Measurements from ENCODE around the gene C2orf42.

C2orf42 gene

DNA sequence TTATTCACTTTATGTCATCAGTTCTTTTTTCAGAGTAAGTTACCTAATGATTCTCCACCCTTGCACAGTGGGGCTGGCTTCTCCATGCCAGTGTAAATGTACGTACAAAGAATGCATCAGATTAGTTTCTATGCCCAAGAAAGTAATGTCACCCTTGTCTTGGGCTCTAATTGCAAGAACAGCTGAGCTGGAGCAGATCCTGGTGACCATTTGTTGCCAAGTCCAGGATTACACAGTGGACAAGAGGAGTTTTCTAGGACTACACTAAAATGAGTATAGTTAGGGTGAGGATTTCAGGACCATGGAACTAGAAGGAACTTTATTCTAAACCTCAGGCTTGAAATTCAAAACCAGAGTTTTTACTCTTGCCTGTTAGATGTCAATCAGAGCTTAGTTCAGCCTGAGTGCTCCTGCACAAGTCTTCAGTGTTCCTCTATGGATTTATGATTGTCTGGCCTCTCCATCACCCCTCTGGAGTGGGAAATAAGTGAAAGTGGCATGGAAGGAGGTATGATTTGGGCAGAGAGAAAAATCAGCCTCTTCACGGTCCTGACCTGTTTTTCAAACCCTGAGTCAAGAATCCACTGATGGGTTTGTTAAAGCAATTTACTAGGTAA, 73.8 kb downstream of the C2orf42 start:
- TF ChIP-seq, protein P1, sequence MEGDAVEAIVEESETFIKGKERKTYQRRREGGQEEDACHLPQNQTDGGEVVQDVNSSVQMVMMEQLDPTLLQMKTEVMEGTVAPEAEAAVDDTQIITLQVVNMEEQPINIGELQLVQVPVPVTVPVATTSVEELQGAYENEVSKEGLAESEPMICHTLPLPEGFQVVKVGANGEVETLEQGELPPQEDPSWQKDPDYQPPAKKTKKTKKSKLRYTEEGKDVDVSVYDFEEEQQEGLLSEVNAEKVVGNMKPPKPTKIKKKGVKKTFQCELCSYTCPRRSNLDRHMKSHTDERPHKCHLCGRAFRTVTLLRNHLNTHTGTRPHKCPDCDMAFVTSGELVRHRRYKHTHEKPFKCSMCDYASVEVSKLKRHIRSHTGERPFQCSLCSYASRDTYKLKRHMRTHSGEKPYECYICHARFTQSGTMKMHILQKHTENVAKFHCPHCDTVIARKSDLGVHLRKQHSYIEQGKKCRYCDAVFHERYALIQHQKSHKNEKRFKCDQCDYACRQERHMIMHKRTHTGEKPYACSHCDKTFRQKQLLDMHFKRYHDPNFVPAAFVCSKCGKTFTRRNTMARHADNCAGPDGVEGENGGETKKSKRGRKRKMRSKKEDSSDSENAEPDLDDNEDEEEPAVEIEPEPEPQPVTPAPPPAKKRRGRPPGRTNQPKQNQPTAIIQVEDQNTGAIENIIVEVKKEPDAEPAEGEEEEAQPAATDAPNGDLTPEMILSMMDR (IDR thresholded peaks at IDR 0.05), result no peak

DNA sequence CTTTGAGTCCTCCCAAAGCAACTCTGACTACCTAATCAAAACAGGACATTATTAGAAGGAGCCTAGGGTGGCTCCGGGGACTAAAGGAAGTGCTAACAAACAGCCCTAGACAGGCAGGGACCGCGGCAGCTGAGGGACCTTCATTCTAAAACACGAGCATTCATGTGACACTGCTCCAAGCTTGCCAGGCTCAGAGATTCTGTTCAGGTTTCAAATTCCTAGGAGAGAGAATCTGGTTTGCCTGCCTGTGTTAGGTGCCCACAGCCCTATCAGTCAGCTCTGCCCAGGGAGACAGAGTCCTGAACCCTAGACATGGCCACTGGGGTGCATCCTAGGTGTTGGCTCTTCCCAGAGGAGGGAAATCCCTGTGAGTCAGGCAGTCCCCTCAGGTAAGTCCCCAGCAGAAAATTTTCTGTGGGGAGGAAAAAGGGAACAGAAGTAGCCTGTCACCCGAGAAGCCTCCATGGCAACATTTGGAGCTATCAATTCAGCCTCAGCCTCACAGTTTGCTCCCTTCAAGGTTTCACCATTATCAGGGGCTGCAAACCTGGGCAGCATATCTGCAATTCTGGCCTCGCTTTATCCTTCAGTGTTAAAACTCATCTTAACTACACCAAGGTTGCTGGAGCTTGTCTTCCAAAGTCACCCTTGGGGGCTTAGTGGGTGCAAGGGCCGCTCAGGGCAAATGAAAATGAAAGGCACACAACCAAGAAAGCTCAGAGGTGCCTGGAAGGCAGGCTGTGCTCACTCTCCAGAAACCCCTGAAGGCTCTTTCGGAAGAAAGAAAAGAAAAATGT, 75.0 kb downstream of the C2orf42 start:
- TF ChIP-seq, protein P1 (IDR thresholded peaks at IDR 0.05), result no peak

DNA sequence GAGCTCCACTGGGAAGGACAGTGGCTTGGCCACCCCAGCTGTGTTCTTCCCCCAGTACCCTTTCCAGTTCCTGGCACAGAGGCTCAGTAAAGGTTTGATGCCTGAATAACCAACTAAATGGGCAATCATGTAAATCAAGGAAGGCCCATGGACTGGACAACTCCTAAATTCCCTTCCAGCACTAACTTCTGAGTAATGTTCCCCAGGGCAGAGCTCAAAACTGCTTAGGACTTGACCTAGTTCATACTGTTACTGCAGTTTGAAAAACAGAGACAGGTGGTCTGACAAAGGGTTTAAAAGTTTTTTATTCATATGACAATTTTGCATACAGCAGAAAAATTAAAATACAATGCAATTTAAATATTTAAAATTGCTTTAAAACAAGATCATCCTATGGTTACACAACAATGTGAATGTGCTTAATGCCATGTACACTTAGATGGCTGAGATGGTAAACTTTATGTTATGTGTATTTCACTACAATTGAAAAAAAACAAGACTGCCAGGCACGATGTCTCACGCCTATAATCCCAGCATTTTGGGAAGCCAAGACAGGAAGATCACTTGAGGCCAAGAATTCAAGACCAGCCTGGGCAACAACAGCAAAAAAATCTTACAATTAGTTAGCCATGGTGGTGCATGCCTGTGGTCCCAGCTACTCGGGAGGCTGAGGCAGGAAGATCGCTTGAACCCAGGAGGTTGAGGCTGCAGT, 77.3 kb downstream of the C2orf42 start:
- TF ChIP-seq, protein P1 (IDR thresholded peaks at IDR 0.05), result no peak

DNA sequence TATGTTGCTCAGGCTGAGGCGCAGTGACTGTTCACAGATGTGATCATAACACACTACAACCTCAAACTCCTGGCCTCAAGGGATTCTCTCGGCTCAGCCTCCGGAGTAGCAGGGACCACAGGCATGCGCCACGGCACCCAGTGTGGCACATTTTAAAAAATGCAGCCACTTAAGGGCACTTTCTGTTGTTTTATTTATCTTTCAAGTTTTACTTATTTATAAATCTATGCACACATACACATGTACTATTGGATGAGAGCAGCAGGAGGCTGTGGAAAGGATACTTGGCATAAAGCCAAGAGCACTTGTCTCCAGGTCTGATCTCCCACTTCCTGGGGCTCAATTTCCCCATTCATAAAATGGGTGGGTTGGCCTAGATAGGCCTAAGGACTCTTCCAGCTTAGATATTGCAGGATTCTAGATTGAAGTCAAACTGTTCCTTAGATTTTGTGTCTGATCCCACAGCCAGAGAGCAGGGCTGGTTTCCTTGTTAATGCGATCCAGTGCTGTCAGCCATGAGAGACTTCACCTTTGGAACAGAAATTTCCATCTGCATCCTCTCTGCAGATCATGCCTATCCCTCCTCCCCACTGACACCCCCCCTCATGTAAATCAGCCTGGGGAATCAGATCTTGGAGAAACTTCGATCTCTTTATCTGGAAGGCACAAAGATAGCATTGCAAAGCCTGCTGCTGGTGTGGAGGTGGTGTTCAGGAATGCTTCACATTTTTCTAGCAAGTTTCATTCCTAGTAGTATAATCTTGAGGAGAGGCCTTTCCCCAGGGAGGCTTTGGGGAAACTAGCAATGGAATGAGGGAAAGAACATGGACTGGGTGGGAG, 78.8 kb downstream of the C2orf42 start:
- TF ChIP-seq, protein P1 (IDR thresholded peaks at IDR 0.05), result no peak

DNA sequence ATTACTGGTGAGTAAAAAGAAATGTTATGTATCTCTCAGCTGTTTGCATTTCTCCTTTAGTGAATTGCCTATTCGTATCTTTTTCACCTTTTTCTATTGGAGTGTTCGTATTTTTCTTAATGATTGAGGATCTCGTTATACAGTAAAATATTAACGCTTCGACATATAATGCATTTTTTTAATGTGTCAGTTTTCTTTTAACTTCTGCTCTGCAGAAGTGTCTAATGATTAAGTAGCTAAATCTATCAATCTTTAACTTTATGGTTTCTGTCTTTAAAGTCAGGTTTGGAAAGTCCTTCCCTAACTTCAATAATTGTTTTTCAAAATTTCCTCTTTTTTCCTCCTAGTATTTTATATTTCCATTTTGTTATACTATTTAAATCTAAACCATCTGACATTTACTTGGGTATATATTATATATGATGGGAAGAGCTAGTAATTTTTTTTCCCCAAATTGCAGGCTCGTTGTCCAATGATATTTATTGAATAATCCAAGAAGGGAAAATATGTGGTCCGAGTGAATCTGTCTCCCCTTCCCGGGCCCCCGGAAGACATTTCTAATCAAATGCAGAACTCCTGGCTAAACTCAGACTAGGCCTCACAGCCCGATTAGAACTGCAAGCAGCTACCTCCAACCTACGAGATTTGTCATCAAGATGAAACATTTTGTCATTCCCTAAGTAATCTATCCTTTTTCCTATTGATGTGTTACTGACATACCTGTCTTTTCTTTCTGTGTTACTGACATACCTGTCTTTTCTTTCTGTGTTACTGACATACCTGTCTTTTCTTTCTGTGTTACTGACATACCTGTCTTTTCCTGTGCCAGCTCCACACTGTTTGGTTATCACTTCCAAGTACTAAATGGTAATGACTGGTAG, 86.3 kb downstream of the C2orf42 start:
- TF ChIP-seq, protein P1 (IDR thresholded peaks at IDR 0.05), result no peak

DNA sequence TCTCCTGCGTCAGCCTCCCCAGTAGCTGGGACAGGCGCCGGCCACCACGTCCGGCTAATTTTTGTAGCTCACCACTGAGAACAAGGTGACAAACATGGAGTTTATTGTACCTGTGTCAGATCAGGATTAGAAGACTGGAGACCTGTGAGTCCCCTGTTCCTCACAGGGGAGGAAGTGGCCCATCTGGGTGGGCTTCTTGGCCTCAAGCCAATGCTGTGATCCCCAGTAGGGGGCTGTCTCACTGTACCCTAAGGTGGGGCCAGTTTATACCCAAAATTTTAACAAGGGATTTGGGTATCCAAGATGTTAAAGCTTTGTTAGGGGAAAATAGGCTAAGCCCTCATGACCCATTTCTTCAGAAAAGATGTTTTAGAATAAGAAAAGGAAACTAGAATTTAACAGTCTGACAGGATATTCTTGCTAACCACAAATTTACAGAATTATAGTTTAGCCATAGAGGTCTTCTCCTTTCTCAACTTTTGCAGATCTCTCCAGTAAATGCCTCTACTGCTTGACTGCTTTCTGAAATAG, 87.2 kb downstream of the C2orf42 start:
- TF ChIP-seq, protein P1 (IDR thresholded peaks at IDR 0.05), result no peak

All from LNCAP (cell line).